Measurements from ENCODE around the gene ZAR1L.

Gene ZAR1L

GRCh38 chr13:32300920-32301319 lies 14.2 kb downstream of the ZAR1L start:
- Histone ChIP-seq H3K4me2 (ENCODE audit: low read depth, low read length, poor library complexity, severe bottlenecking) (no peak overlapping the region), H3K27me3 (ENCODE audit: insufficient read depth, low read length, poor library complexity, severe bottlenecking) (peaks cover 52% of the 10 kb centered on the region), H3K4me3 (ENCODE audit: low read length, poor library complexity, severe bottlenecking) (no peak overlapping the region), H3K36me3 (ENCODE audit: insufficient read depth, low read length) (no peaks in the 10 kb centered on the region), H3K9me2 (replicated peaks; ENCODE audit: low read depth, low read length) (no peaks in the 10 kb centered on the region), H3K79me2 (ENCODE audit: insufficient read depth, low read length) (no peaks in the 10 kb centered on the region), H4K20me1 (ENCODE audit: insufficient read depth, low read length, poor library complexity, severe bottlenecking) (no peaks in the 10 kb centered on the region), H3K9me3 (ENCODE audit: insufficient read depth, low read depth, low read length) (no peaks in the 10 kb centered on the region), H3K4me1 (ENCODE audit: insufficient read depth, low read length, poor library complexity, severe bottlenecking) (peaks cover 4% of the 10 kb centered on the region), H3F3A (ENCODE audit: low read depth) (no peaks in the 10 kb centered on the region), H3K9ac (ENCODE audit: low read depth, low read length, poor library complexity, severe bottlenecking) (no peak overlapping the region), H2AFZ (ENCODE audit: low read length) (no peak overlapping the region)
- TF ChIP-seq EZH2phosphoT487 (IDR thresholded peaks at IDR 0.05; ENCODE audit: borderline replicate concordance): no peak
- TF ChIP-seq CTCF (conservative IDR thresholded peaks at IDR 0.05; ENCODE audit: low read length): no peak

GRCh38 chr13:32300406-32300805 lies 14.8 kb downstream of the ZAR1L start:
- H4K20me1 ChIP-seq (ENCODE audit: insufficient read depth, low read length, poor library complexity, severe bottlenecking): no peaks in the 10 kb centered on the region
- no peak overlapping the region for H2AFZ ChIP-seq (ENCODE audit: low read length)
- H3K9me2 ChIP-seq (replicated peaks; ENCODE audit: low read depth, low read length): no peaks in the 10 kb centered on the region
- TF ChIP-seq EZH2phosphoT487 (IDR thresholded peaks at IDR 0.05; ENCODE audit: borderline replicate concordance) (no peak), CTCF (conservative IDR thresholded peaks at IDR 0.05; ENCODE audit: low read length) (no peak)
- H3K79me2 ChIP-seq (ENCODE audit: insufficient read depth, low read length): no peaks in the 10 kb centered on the region
- H3K9ac ChIP-seq (ENCODE audit: low read depth, low read length, poor library complexity, severe bottlenecking): no peak overlapping the region
- H3K27me3 ChIP-seq (ENCODE audit: insufficient read depth, low read length, poor library complexity, severe bottlenecking): peaks cover 57% of the 10 kb centered on the region
- no peak overlapping the region for H3K4me3 ChIP-seq (ENCODE audit: low read length, poor library complexity, severe bottlenecking)
- no peaks in the 10 kb centered on the region for H3K9me3 ChIP-seq (ENCODE audit: insufficient read depth, low read depth, low read length)
- no peaks in the 10 kb centered on the region for H3F3A ChIP-seq (ENCODE audit: low read depth)
- no peak overlapping the region for H3K4me2 ChIP-seq (ENCODE audit: low read depth, low read length, poor library complexity, severe bottlenecking)
- H3K4me1 ChIP-seq (ENCODE audit: insufficient read depth, low read length, poor library complexity, severe bottlenecking): peaks cover 4% of the 10 kb centered on the region
- no peaks in the 10 kb centered on the region for H3K36me3 ChIP-seq (ENCODE audit: insufficient read depth, low read length)

- no peaks in the 10 kb centered on the region for H3K79me2 ChIP-seq (ENCODE audit: insufficient read depth, low read length)
- no peaks in the 10 kb centered on the region for H4K20me1 ChIP-seq (ENCODE audit: insufficient read depth, low read length, poor library complexity, severe bottlenecking)
- H3F3A ChIP-seq (ENCODE audit: low read depth): no peaks in the 10 kb centered on the region
- no peak overlapping the region for H3K9ac ChIP-seq (ENCODE audit: low read depth, low read length, poor library complexity, severe bottlenecking)
- no peaks in the 10 kb centered on the region for H3K9me3 ChIP-seq (ENCODE audit: insufficient read depth, low read depth, low read length)
- no peaks in the 10 kb centered on the region for H3K9me2 ChIP-seq (replicated peaks; ENCODE audit: low read depth, low read length)
- peaks cover 63% of the 10 kb centered on the region for H3K27me3 ChIP-seq (ENCODE audit: insufficient read depth, low read length, poor library complexity, severe bottlenecking)
- H3K36me3 ChIP-seq (ENCODE audit: insufficient read depth, low read length): no peaks in the 10 kb centered on the region
- H3K4me3 ChIP-seq (ENCODE audit: low read length, poor library complexity, severe bottlenecking): no peak overlapping the region
- TF ChIP-seq CTCF (conservative IDR thresholded peaks at IDR 0.05; ENCODE audit: low read length) (no peak), EZH2phosphoT487 (IDR thresholded peaks at IDR 0.05; ENCODE audit: borderline replicate concordance) (no peak)
- no peak overlapping the region for H2AFZ ChIP-seq (ENCODE audit: low read length)
- no peak overlapping the region for H3K4me2 ChIP-seq (ENCODE audit: low read depth, low read length, poor library complexity, severe bottlenecking)
- peaks cover 4% of the 10 kb centered on the region for H3K4me1 ChIP-seq (ENCODE audit: insufficient read depth, low read length, poor library complexity, severe bottlenecking)
These were observed 15.3 kb downstream of the ZAR1L start for GRCh38 chr13:32299893-32300292.

Measured in Loucy (cell line).